ENCODE results near the gene DKK3. TPM values are rescaled to one million over a fixed set of nuclear protein-coding genes. Genes with fewer than 3 reads are reported as not detected.

Gene DKK3
- total RNA-seq, 2 experiments from 2014 or later: 8.1 to 12.0 TPM

- POLR2A ChIA-PET: no interaction called here
Observed at GRCh38 chr11:11988099-11988651, 20.3 kb downstream of the DKK3 start.

GRCh38 chr11:11987503-11988022 is 20.9 kb downstream of the DKK3 start:
- DNase-seq: no peak
- no peaks in the 10 kb centered on the region for H3K27me3 Mint-ChIP-seq
- peaks cover 2% of the 10 kb centered on the region for H3K4me1 Mint-ChIP-seq
- peaks cover 1% of the 10 kb centered on the region for H3K9me3 Mint-ChIP-seq
- POLR2A ChIA-PET: no interaction called here
- H3K4me3 Mint-ChIP-seq: no peak overlapping the region
- no peak overlapping the region for H3K27ac Mint-ChIP-seq
- no peaks in the 10 kb centered on the region for H3K36me3 Mint-ChIP-seq
- ATAC-seq (ENCODE audit: low read depth): no peak

More at GRCh38 chr11:11988099-11988651, 20.3 kb downstream of the DKK3 start:
- no peak overlapping the region for H3K4me3 Mint-ChIP-seq
- ATAC-seq (ENCODE audit: low read depth) (no peak), DNase-seq (no peak)
- H3K36me3 Mint-ChIP-seq: no peaks in the 10 kb centered on the region
- peaks cover 2% of the 10 kb centered on the region for H3K27me3 Mint-ChIP-seq
- peaks cover 2% of the 10 kb centered on the region for H3K4me1 Mint-ChIP-seq
- no peak overlapping the region for H3K27ac Mint-ChIP-seq
- peaks cover 1% of the 10 kb centered on the region for H3K9me3 Mint-ChIP-seq

- DNase-seq (no peak), ATAC-seq (ENCODE audit: low read depth) (no peak)
- POLR2A ChIA-PET: no interaction called here
- Mint-ChIP-seq H3K36me3 (no peaks in the 10 kb centered on the region), H3K27me3 (no peaks in the 10 kb centered on the region), H3K4me3 (no peak overlapping the region), H3K9me3 (peaks cover 1% of the 10 kb centered on the region), H3K27ac (no peak overlapping the region), H3K4me1 (peaks cover 2% of the 10 kb centered on the region)
Observed at GRCh38 chr11:11985954-11986949, 22.2 kb downstream of the DKK3 start.

GRCh38 chr11:11985016-11985715 is 23.3 kb downstream of the DKK3 start:
- DNase-seq: no peak
- Mint-ChIP-seq H3K9me3 (peaks cover 1% of the 10 kb centered on the region), H3K36me3 (no peaks in the 10 kb centered on the region), H3K27ac (no peak overlapping the region), H3K4me3 (no peak overlapping the region), H3K4me1 (peaks cover 2% of the 10 kb centered on the region), H3K27me3 (no peaks in the 10 kb centered on the region)
- POLR2A ChIA-PET: no interaction called here
- ATAC-seq (ENCODE audit: low read depth): no peak

GRCh38 chr11:11984563-11984962 is 23.9 kb downstream of the DKK3 start:
- POLR2A ChIA-PET: no interaction called here
- Mint-ChIP-seq H3K27me3 (no peaks in the 10 kb centered on the region), H3K9me3 (peaks cover 1% of the 10 kb centered on the region), H3K4me1 (peaks cover 2% of the 10 kb centered on the region), H3K27ac (no peak overlapping the region), H3K36me3 (no peaks in the 10 kb centered on the region), H3K4me3 (no peak overlapping the region)
- no peak for DNase-seq
- ATAC-seq (ENCODE audit: low read depth): no peak

GRCh38 chr11:11983427-11983826 is 25.0 kb downstream of the DKK3 start:
- Mint-ChIP-seq H3K9me3 (peaks cover 1% of the 10 kb centered on the region), H3K27ac (no peak overlapping the region)
- POLR2A ChIA-PET: no interaction called here

GRCh38 chr11:11982975-11983374 is 25.5 kb downstream of the DKK3 start:
- Mint-ChIP-seq H3K9me3 (peaks cover 1% of the 10 kb centered on the region), H3K27ac (no peak overlapping the region), H3K36me3 (no peaks in the 10 kb centered on the region), H3K4me3 (no peak overlapping the region), H3K4me1 (peaks cover 2% of the 10 kb centered on the region), H3K27me3 (no peaks in the 10 kb centered on the region)
- ATAC-seq (ENCODE audit: low read depth) (no peak), DNase-seq (no peak)
- POLR2A ChIA-PET: no interaction called here

More at GRCh38 chr11:11983427-11983826, 25.0 kb downstream of the DKK3 start:
- ATAC-seq (ENCODE audit: low read depth) (no peak), DNase-seq (no peak)
- peaks cover 2% of the 10 kb centered on the region for H3K4me1 Mint-ChIP-seq
- H3K27me3 Mint-ChIP-seq: no peaks in the 10 kb centered on the region
- no peak overlapping the region for H3K4me3 Mint-ChIP-seq
- H3K36me3 Mint-ChIP-seq: no peaks in the 10 kb centered on the region

- DNase-seq (no peak), ATAC-seq (ENCODE audit: low read depth) (no peak)
- peaks cover 1% of the 10 kb centered on the region for H3K9me3 Mint-ChIP-seq
- POLR2A ChIA-PET: no interaction called here
- H3K36me3 Mint-ChIP-seq: no peaks in the 10 kb centered on the region
- H3K4me3 Mint-ChIP-seq: no peak overlapping the region
- H3K4me1 Mint-ChIP-seq: no peaks in the 10 kb centered on the region
- H3K27ac Mint-ChIP-seq: no peak overlapping the region
- no peaks in the 10 kb centered on the region for H3K27me3 Mint-ChIP-seq
Observed at GRCh38 chr11:11982461-11982860, 26.0 kb downstream of the DKK3 start.

- H3K4me3 Mint-ChIP-seq: no peak overlapping the region
- H3K36me3 Mint-ChIP-seq: no peaks in the 10 kb centered on the region
- H3K27ac Mint-ChIP-seq: no peak overlapping the region
- peaks cover under 1% of the 10 kb centered on the region for H3K9me3 Mint-ChIP-seq
- DNase-seq (no peak), ATAC-seq (ENCODE audit: low read depth) (no peak)
- H3K4me1 Mint-ChIP-seq: no peaks in the 10 kb centered on the region
- POLR2A ChIA-PET: no interaction called here
- no peaks in the 10 kb centered on the region for H3K27me3 Mint-ChIP-seq
Observed at GRCh38 chr11:11981840-11982239, 26.6 kb downstream of the DKK3 start.

- POLR2A ChIA-PET: no interaction called here
- H3K9me3 Mint-ChIP-seq: no peaks in the 10 kb centered on the region
- DNase-seq (no peak), ATAC-seq (ENCODE audit: low read depth) (no peak)
- H3K4me3 Mint-ChIP-seq: no peak overlapping the region
- H3K27ac Mint-ChIP-seq: no peak overlapping the region
- no peaks in the 10 kb centered on the region for H3K36me3 Mint-ChIP-seq
- H3K27me3 Mint-ChIP-seq: no peaks in the 10 kb centered on the region
- H3K4me1 Mint-ChIP-seq: no peaks in the 10 kb centered on the region
Observed at GRCh38 chr11:11981364-11981763, 27.1 kb downstream of the DKK3 start.

GRCh38 chr11:11980841-11981308 is 27.6 kb downstream of the DKK3 start:
- POLR2A ChIA-PET: no interaction called here
- no peaks in the 10 kb centered on the region for H3K27me3 Mint-ChIP-seq
- no peak overlapping the region for H3K4me3 Mint-ChIP-seq
- no peaks in the 10 kb centered on the region for H3K36me3 Mint-ChIP-seq
- peaks cover under 1% of the 10 kb centered on the region for H3K4me1 Mint-ChIP-seq
- no peaks in the 10 kb centered on the region for H3K9me3 Mint-ChIP-seq
- ATAC-seq (ENCODE audit: low read depth): no peak
- DNase-seq: no peak
- no peak overlapping the region for H3K27ac Mint-ChIP-seq

- DNase-seq: no peak
- Mint-ChIP-seq H3K4me1 (peaks cover 2% of the 10 kb centered on the region), H3K9me3 (no peaks in the 10 kb centered on the region), H3K27me3 (peaks cover 2% of the 10 kb centered on the region), H3K36me3 (no peaks in the 10 kb centered on the region), H3K27ac (no peak overlapping the region), H3K4me3 (no peak overlapping the region)
- ATAC-seq (ENCODE audit: low read depth): no peak
- POLR2A ChIA-PET: no interaction called here
Observed at GRCh38 chr11:11980200-11980599, 28.2 kb downstream of the DKK3 start.

GRCh38 chr11:11979488-11980117 is 28.8 kb downstream of the DKK3 start:
- ATAC-seq (ENCODE audit: low read depth): no peak
- no peak for DNase-seq
- no peak overlapping the region for H3K4me3 Mint-ChIP-seq
- H3K27me3 Mint-ChIP-seq: peaks cover 2% of the 10 kb centered on the region
- POLR2A ChIA-PET: no interaction called here
- H3K4me1 Mint-ChIP-seq: peaks cover 6% of the 10 kb centered on the region
- H3K27ac Mint-ChIP-seq: no peak overlapping the region
- no peaks in the 10 kb centered on the region for H3K9me3 Mint-ChIP-seq
- H3K36me3 Mint-ChIP-seq: no peaks in the 10 kb centered on the region
